Common myeloid progenitor, CD34-positive (primary cell): ENCODE data around the gene GJC3.

Experiments
- CTCF ChIA-PET: fragments of 350-600 bp; sonication (Branson Sonifier 250); formaldehyde crosslinking; loops from one replicate; lab custom pipeline; 2021; ENCODE audit warnings: antibody characterized with exemption; lab: Charles Lee
- POLR2A ChIA-PET: fragments of 350-600 bp; sonication (Branson Sonifier 250); formaldehyde crosslinking; loops from one replicate; lab custom pipeline; 2021; ENCODE audit warnings: antibody characterized with exemption; lab: Charles Lee
- DNase-seq, 3 donors: peaks; one replicate each; pipeline versions ENCODE4 v3.0.0 to v3.0.0-alpha.2; 2013
- H3K27ac ChIP-seq, 2 experiments: 1 replicate in 1 of 2; 2 replicates in 1 of 2; pipeline ENCODE4 v1.7.0; 2013; ENCODE audit warnings: inconsistent platforms in 2 of 2, low read length in 2 of 2, mild to moderate bottlenecking in 2 of 2, low read depth in 1 of 2, moderate library complexity in 1 of 2; ENCODE audit not compliant: severe bottlenecking in 2 of 2, insufficient read depth in 1 of 2, poor library complexity in 1 of 2
- H3K27me3 ChIP-seq, 5 experiments: replicated peaks in 2 of 5; 1 replicate in 3 of 5; 2 replicates in 2 of 5; pipeline versions ENCODE4 v1.6.1 to v1.7.0; 2013; ENCODE audit warnings: low read length in 4 of 5, mild to moderate bottlenecking in 2 of 5, moderate library complexity in 2 of 5, inconsistent platforms in 1 of 5; ENCODE audit not compliant: insufficient read depth in 5 of 5, control insufficient read depth in 4 of 5
- H3K36me3 ChIP-seq, 4 experiments: 1 replicate in 2 of 4; 2 replicates in 2 of 4; pipeline versions ENCODE4 v1.6.1 to v1.7.0; 2013; ENCODE audit warnings: low read length in 3 of 4, control low read depth in 1 of 4, mild to moderate bottlenecking in 1 of 4; ENCODE audit not compliant: control insufficient read depth in 4 of 4, insufficient read depth in 4 of 4
- H3K4me1 ChIP-seq, 4 experiments: 1 replicate in 3 of 4; 2 replicates in 1 of 4; pipeline versions ENCODE4 v1.6.1 to v1.7.1; 2013; ENCODE audit warnings: low read length in 3 of 4, mild to moderate bottlenecking in 3 of 4, control low read depth in 1 of 4, inconsistent platforms in 1 of 4, moderate library complexity in 1 of 4; ENCODE audit not compliant: control insufficient read depth in 4 of 4, insufficient read depth in 4 of 4; ENCODE audit errors: control extremely low read depth in 1 of 4
- H3K4me3 ChIP-seq, 7 experiments: 1 replicate in 4 of 7; 2 replicates in 3 of 7; pipeline versions ENCODE4 v1.5.1 to v1.7.0; 2013; ENCODE audit warnings: mild to moderate bottlenecking in 7 of 7, low read length in 6 of 7, moderate library complexity in 6 of 7, inconsistent platforms in 2 of 7, low read depth in 2 of 7, control low read depth in 1 of 7; ENCODE audit not compliant: insufficient read depth in 4 of 7, control insufficient read depth in 1 of 7; ENCODE audit errors: extremely low read depth in 1 of 7
- H3K9me3 ChIP-seq, 5 experiments: 1 replicate in 4 of 5; 2 replicates in 1 of 5; pipeline versions ENCODE4 v1.6.1 to v1.7.1; 2013; ENCODE audit warnings: low read length in 4 of 5, mild to moderate bottlenecking in 2 of 5, inconsistent platforms in 1 of 5, low read depth in 1 of 5, moderate library complexity in 1 of 5; ENCODE audit not compliant: control insufficient read depth in 4 of 5, insufficient read depth in 2 of 5; ENCODE audit errors: control extremely low read depth in 1 of 5
- WGBS: methylation state at CpG from one replicate; pipeline ENCODE4 v1.1.5; 2013; ENCODE audit not compliant: insufficient coverage; 5-methylcytosine and 5-hydroxymethylcytosine counted together

The GJC3 gene

GRCh38 chr7:99920149-99920548 is 9.3 kb downstream of the GJC3 start:
- Histone ChIP-seq H3K4me1 (peaks cover 11 to 33% (median 16%) of the 10 kb centered on the region in 4 experiments), H3K36me3 (peaks cover 3 to 29% (median 12%) of the 10 kb centered on the region in 4 experiments), H3K27me3 (no peaks in the 10 kb centered on the region), H3K4me3 (peak overlapping the region in 6 of 7 experiments; percentile 80 to 96 (median 88)), H3K27ac (peak overlapping the region; percentile 77 to 90), H3K9me3 (peaks cover 0 to 5% (median 0%) of the 10 kb centered on the region in 5 experiments)
- ChIA-PET POLR2A (interaction anchor here (0.8 to 1.1 kb wide), 3 partner anchors 87 to 416 kb away, joined by 3 to 4 read pairs (median 3); partner anchors contain the start of gene ZKSCAN5), CTCF (interaction anchor here (0.6 to 13.3 kb wide), 10 partner anchors 8 to 144 kb away, joined by 3 to 213 read pairs (median 4); partner anchors contain the start of gene GJC3)
- WGBS = 100% methylated on average over 1 of the region's 3 CpGs
- peak in 2 of 3 donors; percentile 55 to 69 for DNase-seq

- H3K4me3 ChIP-seq = peak overlapping the region; percentile 62 to 96 (median 86)
- H3K27me3 ChIP-seq = no peaks in the 10 kb centered on the region
- peaks cover 3 to 29% (median 14%) of the 10 kb centered on the region in 4 experiments for H3K36me3 ChIP-seq
- peaks cover 0 to 5% (median 0%) of the 10 kb centered on the region in 5 experiments for H3K9me3 ChIP-seq
- ChIA-PET CTCF (interaction anchor here (0.7 to 13.3 kb wide), 10 partner anchors 9 to 144 kb away, joined by 3 to 213 read pairs (median 4); partner anchors contain the start of gene GJC3), POLR2A (interaction anchor here (0.6 to 1.1 kb wide), 5 partner anchors 86 to 1983 kb away, joined by 3 to 4 read pairs (median 3); partner anchors contain the start of genes MCM7 and ZKSCAN5)
- H3K27ac ChIP-seq = peak overlapping the region; percentile 77 to 90
- H3K4me1 ChIP-seq = peaks cover 11 to 33% (median 16%) of the 10 kb centered on the region in 4 experiments
- WGBS = 40% methylated on average over 2 of the region's 4 CpGs
- DNase-seq = no peak
Measured at GRCh38 chr7:99919814-99920112, 9.7 kb downstream of the GJC3 start.

- Histone ChIP-seq H3K27me3 (no peaks in the 10 kb centered on the region), H3K4me3 (peak within 1 kb of the TSS; percentile 62 to 96 (median 86)), H3K9me3 (peaks cover 0 to 5% (median 0%) of the 10 kb centered on the region in 5 experiments), H3K36me3 (peaks cover 4 to 29% (median 14%) of the 10 kb centered on the region in 4 experiments), H3K27ac (peak within 1 kb of the TSS; percentile 77 to 90), H3K4me1 (peaks cover 11 to 33% (median 16%) of the 10 kb centered on the region in 4 experiments)
- POLR2A ChIA-PET = interaction anchor here (0.6 to 1.2 kb wide), 6 partner anchors 86 to 1983 kb away, joined by 3 to 5 read pairs (median 3); partner anchors contain the start of genes MCM7 and ZKSCAN5
- peak; percentile 86 to 95 (median 94) for DNase-seq
- WGBS = 0% methylated on average over 80 of the region's 81 CpGs
- CTCF ChIA-PET = interaction anchor here (0.6 to 13.3 kb wide), 13 partner anchors 9 to 415 kb away, joined by 3 to 213 read pairs (median 5); partner anchors contain the start of genes GJC3 and ZKSCAN5
Measured at GRCh38 chr7:99918959-99919813, 10.2 kb downstream of the GJC3 start, which contains the start of gene TRIM4. TSS of gene TRIM4 (minus strand) at chr7:99919530. CDS start at chr7:99919401, 129 bp downstream.

- H3K4me3 ChIP-seq = no peak overlapping the region
- no peaks in the 10 kb centered on the region for H3K27me3 ChIP-seq
- no peaks in the 10 kb centered on the region for H3K4me1 ChIP-seq
- CTCF ChIA-PET = interaction anchor here (1.1 to 13.3 kb wide), 3 partner anchors 39 to 171 kb away, joined by 4 to 213 read pairs (median 6); no protein-coding TSS in a partner anchor
- WGBS = 100% methylated on average over 1 of the region's 2 CpGs
- peaks cover 15 to 53% (median 34%) of the 10 kb centered on the region in 4 experiments for H3K36me3 ChIP-seq
- DNase-seq = no peak
- H3K27ac ChIP-seq = no peak overlapping the region
- H3K9me3 ChIP-seq = no peaks in the 10 kb centered on the region
- POLR2A ChIA-PET = no interaction called here
Measured at GRCh38 chr7:99910976-99911375, 18.4 kb downstream of the GJC3 start.

GRCh38 chr7:99901581-99901980 is 27.8 kb downstream of the GJC3 start:
- peaks cover 20 to 82% (median 58%) of the 10 kb centered on the region in 4 experiments for H3K36me3 ChIP-seq
- no peaks in the 10 kb centered on the region for H3K27me3 ChIP-seq
- ChIA-PET CTCF (no interaction called here), POLR2A (no interaction called here)
- WGBS = 98% methylated on average over 10 of the region's 10 CpGs
- DNase-seq = no peak
- no peak overlapping the region for H3K27ac ChIP-seq
- H3K4me1 ChIP-seq = peaks cover 0 to 3% (median 0%) of the 10 kb centered on the region in 4 experiments
- H3K9me3 ChIP-seq = peaks cover 0 to 4% (median 0%) of the 10 kb centered on the region in 5 experiments
- no peak overlapping the region for H3K4me3 ChIP-seq

- 96% methylated on average over 2 of the region's 6 CpGs for WGBS
- Histone ChIP-seq H3K4me1 (peaks cover 0 to 3% (median 0%) of the 10 kb centered on the region in 4 experiments), H3K27me3 (no peaks in the 10 kb centered on the region), H3K36me3 (peaks cover 20 to 69% (median 49%) of the 10 kb centered on the region in 4 experiments), H3K4me3 (no peak overlapping the region), H3K27ac (no peak overlapping the region), H3K9me3 (peaks cover 0 to 4% (median 0%) of the 10 kb centered on the region in 5 experiments)
- ChIA-PET POLR2A (no interaction called here), CTCF (no interaction called here)
- no peak for DNase-seq
Measured at GRCh38 chr7:99899830-99900519, 29.4 kb downstream of the GJC3 start.
